NOMO-1 treated with DMSO at 0.1 percent for 48 hours (cell line): ENCODE measurements around the gene GRHPR.
"Not testable (repeated sequence)": the region's sequence is repeated elsewhere in the genome, so short reads cannot be mapped to it uniquely, and the experiment has no call there.

Experiments used
- DNase-seq: peaks from one replicate; lab custom pipeline; 2025; ENCODE audit not compliant: unreplicated experiment; lab: John Stamatoyannopoulos, UW

GRHPR gene

DNA sequence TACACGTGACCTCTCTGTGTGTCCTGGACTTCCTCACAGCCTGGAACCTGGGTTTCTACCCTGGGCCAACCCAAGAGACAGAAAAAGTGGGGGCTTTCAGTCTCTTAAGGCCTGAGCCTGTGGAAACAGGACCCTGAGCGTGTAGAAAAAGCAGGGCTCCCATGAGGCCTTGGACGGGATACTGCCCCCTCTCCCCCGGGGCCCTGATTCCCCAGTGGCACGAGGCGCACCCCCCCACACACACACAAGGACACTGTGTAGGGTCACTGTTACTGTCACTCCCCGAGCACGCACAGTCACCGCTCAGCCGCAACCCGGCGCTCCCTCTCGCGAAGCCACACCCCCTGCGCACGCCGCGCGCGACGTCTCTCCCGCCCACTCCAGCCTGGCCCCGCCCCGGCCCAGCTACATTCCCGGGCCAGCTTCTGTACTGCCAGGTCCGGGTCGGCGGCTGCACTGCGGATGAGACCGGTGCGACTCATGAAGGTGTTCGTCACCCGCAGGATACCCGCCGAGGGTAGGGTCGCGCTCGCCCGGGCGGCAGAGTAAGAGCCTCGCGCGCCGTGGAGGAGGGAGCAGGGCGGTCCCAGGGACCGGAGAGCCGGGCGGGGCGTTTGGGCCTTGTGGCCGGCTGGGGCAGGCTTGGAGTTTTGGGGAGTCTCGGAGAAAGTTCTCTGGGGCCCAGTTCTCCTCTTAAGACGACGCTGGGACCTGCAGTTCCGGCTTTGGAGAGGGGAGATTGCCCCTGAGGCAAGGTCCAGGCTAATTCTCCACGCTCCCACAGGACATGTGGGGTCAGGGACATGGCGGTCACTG lies at the start of gene GRHPR:
Gene GRHPR, plus strand, starts transcription at position 408 of the 816 bp plus-strand sequence. Its CDS starts 55 bp downstream, at position 463.
- DNase-seq = peak; percentile 58

DNA sequence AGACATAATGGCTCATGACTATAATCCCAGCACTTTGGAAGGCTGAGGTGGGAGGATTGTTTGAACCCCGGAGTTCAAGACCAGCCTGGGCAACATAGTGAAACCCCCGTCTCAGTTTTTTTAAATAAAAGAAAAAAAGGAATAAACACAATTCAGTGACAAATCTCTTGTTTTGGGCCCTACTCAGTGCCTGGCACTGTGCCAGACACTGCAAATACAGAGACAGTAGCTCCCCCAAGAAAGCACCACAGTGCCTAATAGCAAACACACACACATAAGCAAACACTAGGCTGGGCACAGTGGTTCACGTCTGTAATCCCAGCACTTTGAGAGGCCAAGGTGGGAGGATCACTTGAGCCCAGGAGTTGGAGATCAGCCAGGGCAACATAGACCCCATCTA lies 49.7 kb upstream of the GRHPR start:
- no peak for DNase-seq

DNA sequence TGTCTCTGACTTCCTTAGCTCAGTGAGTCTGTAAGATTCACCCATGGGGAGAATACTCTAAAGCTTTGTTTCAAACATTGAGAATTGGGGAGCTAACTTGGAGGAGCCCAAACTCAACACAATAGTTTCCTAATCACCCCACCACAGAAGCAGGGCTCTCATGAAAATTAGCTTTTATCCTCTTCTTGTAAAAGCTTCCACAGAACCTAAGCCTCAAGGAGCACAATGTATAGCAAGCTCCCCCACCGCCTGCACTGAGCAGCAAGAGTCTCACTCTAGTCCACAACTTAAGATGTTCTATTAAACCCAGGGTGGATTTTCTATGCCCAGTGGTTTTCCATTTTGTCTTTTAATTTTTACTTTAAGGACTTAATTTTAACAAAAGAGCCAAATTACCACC lies 48.9 kb upstream of the GRHPR start:
- DNase-seq = no peak

DNA sequence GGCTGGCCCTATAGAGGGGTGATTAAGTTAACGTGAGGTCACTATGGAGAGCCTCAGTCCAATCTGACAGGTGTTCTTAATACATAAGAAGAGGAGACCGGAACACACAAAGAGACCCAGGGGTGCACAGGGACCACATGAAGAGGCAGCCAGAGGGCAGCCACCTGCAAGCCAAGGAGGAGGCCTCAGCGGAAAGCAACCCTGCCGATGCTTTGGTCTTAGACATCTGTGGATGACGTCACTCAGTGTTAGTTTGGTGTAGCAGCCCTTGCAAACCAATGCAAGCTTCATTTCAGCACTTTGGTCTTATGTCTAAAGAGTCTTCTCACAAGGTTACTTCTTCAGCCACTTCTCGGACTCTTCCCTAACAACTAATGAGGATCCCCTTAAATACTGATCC lies 47.6 kb upstream of the GRHPR start:
- DNase-seq = no peak

DNA sequence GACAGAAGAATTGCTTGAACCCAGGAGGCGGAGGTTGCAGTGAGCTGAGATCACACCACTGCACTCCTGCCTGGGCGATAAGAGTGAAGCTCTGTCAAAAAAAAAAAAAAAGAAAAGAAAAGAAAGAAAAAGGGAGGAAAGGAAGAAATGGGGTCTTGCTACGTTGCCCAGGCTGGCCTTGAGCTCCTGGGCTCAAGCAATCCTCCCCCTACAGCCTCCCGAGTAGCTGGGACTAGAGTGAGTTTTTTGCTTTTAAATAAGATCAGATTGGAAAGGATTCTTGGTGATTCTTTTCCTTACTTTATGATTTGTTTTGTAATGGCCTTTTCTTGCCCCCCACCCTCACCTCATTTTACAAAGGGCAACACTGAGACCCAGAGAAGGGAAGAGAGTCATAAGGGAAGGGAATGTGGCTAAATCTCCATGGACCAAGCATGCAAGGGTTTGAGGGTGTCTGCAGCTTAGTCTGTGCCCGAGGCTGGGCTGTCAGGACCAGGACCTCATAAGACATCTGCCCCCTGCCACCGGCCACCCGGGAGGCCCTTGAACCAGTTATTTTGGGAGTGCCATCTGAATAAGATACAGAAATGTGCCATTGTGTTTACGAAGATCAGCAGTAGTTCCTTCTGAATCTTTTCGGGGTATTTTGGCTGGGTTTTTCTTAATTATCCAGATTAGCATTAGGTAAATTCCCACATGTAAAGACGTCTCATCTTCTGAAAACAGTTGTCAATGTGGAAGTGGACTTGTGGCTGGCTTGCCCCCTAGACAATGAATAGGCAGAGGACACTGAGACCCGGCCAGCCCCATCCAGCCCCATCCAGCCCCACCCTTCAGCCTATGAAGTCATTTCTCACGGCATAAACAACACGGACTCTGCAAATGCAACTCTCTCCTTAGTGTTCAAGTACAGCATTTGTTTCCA lies 44.5 kb upstream of the GRHPR start:
- no peak for DNase-seq

DNA sequence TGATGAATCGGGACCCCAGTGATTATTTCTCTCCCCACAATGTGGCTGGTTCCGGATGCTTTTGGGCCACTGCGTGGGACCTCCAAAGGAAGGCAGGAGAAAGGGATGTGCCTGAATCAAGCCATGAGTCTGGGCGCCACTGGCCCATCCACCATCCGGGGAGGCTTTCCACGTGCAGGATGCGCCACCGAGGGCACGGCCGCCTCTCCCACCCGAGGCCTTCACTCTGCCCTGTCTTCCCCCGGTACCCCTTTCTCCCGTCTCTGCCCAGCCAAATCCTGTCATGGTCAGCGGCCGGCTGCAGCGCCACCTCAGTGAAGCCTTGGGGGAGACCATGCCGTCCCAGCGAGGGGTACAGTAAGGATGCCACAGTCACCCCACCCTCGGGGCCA lies 43.9 kb upstream of the GRHPR start:
- DNase-seq = no peak

DNA sequence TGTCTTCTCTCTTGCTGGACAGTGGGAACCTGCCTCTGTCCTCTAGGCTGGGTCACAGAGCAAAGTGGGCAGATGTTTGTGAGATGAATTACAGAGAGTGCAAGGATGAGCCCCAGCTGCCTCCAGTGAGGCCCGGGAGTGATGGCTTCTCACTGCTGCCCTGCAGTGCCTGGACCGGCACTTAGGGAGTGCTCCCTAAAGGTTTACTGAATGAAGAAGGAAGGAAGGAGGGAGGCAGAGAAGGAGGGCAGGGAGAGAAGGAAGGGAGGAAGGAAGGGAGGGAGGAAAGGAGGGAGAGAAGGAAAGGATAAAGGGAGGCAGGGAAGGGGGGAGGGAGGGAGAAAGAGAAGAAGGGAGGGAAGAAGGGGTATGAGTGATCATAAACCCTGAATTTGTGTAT lies 42.7 kb upstream of the GRHPR start:
- no peak for DNase-seq

DNA sequence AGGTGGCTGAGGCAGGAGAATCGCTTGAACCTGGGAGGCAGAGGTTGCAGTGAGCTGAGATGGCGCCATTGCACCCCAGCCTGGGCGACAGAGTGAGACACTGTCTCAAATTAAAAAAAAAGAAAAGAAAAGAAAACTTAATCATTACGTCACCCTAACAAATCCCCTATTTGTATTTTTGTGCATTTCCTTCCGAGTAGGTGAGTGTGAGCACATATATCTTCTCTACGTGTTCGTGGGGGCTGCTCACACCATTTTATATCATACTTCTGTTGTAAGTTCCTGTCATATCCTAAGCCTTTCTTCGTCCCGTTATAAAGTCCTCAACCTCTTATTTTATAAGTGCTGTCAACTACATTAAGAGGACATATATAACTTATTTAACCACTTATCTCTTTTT lies 41.9 kb upstream of the GRHPR start:
- DNase-seq = no peak

DNA sequence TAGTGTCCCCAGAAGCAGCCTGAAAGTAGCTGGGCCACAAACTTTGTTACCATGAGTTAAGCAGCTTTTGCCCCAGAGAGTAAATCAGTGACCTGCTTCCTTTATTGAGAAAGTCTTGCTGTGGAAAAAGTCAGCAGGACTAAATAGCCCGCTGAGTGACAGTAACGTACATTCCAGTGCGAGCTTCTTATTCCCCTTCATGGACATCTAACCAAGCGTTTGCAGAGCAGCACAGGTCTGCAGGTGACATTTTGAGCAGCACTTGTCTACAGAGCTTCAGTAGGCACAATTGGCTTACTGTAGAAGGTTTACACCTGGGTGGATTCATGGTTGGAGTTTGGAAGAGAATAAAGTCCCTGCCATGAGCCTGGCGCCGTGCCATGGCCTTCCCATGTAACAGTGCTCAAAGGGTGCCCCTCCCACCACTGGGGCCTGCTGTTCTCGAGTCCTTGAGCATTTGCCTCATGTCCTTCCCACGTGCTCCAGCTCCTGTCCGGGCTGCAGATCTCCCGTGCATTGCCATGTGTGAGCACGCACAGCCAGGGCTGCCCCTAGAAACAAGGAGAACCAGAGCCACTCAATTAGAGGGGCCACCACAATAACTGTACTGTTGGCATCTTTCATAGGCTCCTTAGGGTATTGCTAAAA lies 41.3 kb upstream of the GRHPR start:
- no peak for DNase-seq

DNA sequence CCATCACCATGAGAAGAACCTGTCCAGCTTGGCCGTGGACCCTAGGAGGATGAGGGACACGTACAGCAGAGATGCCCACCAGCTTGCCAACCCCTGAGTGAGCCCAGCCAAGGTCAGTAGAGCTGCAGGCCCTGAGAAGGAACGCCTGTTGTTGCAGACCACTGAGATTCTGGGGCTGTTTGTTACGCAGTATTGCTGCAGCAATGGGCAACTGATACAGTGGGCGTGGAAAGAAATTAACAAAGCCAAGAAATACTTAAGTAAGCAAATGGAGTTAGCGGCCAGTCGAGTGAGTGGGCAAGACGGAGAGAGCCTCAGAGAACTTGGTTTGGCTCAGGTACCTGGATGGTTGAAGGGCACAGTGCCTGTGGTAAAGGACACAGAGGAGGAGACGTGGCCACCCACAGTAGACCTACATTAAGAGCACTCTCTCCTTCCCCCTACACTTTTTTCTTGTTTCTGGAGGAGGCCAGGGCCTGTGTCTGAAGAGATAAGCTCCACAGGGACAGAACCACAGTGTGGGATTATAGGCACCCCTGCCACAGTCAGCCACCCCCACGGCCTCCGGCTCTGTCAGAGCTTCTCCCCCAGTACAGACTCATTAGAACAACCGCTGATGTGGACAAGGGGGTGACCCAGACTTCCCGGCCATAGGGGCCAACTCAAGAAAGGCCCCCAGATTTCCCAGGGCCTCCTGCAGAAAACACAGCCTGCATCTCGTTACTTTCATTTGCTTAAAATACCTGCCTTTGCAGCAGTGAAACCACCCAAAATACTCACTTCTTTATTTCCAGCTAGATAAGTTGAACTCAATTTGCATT lies 40.1 kb upstream of the GRHPR start:
- DNase-seq = no peak

DNA sequence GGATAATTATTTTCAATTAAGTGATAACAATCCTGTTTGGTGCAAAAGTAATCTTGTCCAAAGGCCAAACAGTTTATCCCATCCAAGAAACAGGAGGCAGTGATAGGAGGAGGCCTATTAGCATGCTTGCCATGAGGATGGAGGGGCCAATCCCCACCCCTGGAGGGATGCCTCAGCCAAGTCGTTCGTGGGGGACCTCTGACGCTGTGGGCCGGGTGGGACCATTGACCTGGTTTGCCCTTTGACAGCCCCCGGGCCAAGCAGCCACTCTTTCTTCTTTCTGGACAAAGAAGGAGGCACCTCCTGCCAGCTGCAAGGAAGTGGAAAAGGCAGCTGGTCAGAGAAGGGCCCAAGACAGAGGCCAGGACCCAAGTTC lies 39.5 kb upstream of the GRHPR start:
- no peak for DNase-seq

DNA sequence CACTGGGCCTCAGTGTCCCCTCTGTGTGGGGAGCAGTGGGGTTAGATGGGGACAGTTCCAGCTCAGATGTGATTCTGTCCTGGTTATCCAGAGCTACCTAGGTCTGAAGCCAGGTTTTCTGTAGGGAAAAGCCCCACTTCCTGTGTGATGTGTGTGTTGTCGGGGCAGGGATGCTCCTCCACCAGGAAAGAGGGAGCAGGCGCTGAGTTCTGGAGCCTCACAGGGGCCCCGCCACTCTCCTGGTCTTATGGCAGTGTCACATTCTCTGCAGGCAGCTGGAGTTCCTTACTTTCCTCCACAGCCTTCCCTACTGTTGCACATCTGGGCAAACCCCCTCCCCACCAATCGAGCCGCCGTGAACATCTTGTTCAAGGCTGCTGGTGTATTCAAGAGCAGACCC lies 39.1 kb upstream of the GRHPR start:
- no peak for DNase-seq

DNA sequence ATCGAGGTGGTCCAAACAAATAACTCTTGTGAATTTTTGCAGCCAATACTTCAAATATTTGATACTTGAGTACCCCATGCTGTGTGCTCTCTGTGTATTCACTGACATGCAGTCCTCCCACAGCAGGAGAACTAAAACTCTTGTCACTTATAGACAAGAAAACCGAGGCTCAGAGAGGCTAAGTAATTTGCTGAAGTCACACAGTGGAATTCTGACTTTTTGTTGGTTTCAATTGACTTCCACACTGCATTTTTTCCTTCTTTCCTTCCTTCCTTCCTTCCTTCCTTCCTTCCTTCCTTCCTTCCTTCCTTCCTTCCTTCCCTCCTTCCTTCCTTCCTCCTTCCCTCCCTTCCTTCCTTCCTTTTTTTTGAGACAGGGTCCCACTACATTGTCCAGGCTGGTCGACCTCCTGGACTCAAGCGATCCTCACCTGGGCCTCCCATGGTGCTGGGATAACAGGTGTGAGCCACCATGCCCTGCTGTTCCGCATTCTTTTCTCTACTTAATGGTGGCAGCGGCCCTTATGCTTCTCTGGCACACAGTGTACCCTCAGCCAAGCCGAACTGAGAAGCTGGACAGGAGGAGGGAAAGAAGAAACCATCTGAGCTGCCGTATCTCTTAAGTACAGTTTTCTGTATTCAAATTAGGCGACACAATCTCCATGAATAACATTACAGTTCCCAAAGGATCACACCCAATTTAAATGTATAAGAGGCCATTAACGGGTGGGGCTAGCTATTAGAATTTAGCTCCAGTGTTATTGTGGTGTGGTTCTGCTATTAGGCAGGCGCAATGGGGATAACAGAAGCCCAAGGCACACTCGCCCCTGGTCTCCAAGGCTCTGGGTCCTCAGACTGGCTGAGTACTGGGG lies 38.4 kb upstream of the GRHPR start:
- DNase-seq = no peak

DNA sequence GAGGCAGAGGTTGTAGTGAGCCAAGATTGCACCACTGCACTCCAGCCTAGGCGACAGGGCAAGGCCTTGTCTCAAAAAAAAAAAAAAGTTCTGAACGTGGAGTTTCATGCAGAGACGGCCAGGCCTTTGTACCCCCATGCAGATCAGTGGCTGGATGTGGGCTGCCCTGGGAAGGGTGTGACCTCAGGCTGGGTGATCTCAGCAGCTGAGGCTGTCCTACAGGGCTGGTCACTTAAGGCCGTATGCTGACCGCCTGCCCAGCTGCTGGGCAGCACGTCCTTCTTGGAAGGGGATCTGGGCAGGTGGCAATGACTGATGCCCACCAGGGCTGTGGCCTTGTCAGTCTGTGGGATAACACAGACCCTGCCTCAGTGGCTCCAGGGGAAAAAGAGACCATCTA lies 37.2 kb upstream of the GRHPR start:
- no peak for DNase-seq

DNA sequence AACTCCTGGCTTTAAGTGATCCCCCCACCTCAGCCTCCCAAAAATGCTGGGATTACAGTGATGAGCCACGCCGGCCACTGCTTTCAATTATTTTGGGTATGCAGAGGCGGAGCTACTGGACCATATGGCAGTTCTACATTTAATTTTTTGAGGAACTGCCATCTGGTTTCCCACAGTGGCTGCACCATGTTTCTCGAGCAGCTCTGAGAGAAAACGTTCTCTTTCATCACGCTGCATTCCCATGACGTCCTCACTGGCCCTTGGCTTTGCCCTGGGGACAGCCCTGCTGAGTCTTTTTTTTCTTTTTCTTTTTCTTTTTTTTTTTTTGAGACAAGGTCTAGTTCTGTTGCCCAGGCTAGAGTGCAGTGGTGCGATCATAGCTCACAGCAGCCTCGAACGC lies 35.5 kb upstream of the GRHPR start:
- no peak for DNase-seq

DNA sequence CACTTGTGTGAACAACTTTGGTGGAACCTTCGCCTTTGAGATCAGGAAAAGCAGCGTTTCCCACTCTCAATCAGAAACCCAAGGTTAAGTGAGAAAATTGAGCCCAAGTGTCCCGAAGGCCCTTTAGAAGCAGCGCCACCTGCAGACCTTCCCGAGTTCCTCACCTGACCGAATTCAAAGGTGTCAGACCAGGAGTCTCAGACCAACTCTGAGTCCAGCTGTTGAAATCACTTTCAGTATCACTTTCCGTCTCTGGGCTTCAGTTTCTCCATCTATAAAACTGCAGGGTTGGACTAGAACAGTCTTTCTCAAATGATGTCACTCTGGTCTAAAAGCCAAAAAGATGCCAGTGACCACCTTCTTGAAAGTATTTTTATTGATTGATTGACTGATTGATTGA lies 31.7 kb upstream of the GRHPR start:
- peak; percentile 3 for DNase-seq

DNA sequence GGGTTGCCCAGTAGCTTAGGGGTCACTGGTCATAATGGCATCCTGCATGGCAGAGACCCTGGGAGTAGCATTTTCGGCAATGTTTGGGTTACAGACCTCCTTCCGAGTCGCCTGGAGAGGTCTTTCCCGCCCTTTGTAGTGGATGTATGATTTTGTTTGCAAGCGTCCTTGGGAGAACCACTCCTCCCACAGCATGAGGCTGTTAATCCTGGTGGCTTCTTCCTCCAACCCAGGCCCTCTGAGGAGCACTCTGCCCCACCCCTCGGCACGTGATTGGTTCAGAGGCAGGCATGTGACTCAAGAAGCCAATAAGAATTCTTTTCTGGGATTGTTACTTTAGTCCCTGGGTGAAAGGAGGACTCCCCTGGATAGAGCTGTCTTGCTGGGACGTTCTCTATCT lies 30.2 kb upstream of the GRHPR start:
- no peak for DNase-seq

DNA sequence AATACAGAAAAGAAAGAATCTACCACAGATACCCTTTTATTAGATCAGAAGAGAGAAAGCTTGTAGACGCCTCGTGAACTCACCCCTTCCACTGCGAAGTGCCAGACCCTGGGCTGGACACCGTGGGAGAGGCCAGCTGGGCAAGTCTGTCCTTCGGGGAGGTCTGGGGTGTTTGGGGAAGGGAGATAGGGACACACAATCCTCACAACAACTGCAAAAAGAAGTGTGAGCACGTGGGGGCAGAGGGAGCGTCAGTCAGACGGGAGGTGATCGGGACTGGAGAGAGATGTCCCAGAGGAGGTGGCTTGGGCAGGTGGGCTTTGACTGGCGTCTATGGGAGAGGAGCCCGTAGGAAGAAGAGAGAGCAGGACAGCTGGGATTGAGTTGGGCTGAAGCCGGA lies 27.3 kb upstream of the GRHPR start:
- no peak for DNase-seq

DNA sequence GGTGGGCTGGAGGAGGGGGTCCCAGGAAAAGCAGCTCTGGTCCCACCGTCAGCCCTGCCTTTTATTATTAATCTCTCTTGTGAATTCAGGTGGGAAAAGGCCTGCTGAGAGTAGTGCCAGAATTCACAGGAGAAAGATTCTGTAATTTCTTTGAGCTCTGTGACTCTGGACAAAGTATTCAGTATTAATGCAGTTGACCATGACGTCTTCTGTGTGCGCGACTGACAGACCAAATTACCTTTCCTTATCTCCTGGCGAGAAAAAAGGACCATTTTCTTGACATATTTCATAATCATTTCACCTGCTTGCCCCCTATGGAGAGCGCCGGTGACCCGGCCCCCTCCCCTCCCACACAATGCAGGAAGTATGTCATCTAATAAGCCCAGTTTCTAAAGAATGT lies 26.8 kb upstream of the GRHPR start:
- DNase-seq = no peak

DNA sequence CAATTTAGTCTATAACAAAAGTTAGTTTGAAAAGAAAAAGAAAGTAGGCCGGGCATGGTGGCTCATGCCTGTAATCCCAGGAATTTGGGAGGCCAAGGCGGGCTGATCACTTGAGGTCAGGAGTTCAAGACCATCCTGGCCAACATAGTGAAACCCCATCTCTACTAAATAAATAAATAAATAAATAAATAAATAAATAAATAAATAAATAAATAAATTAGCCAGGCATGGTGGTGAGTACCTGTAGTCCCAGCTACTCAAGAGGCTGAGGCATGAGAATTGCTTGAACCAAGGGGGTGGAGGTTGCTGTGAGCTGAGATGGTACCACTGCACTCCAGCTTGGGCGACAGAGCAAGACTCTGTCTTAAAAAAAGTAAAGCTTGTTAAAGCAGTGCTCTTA lies 24.5 kb upstream of the GRHPR start:
- DNase-seq = not testable (repeated sequence)
